GM12878 (cell line): Measurements from ENCODE around the gene CCDC197. TPM values are rescaled to one million over a fixed set of nuclear protein-coding genes. Genes with fewer than 3 reads are reported as not detected.

ENCODE experiments used
- ATAC-seq: fragments of 200-7000 bp; cut with Tn5 transposase; 3 replicates; pipeline ENCODE4 v1.9.1; 2020; ENCODE audit warnings: mild to moderate bottlenecking, moderate library complexity
- BruUV-seq: library from RNA; stranded (reverse); fragments of 400-500 nt; replicated peaks from 2 replicates; lab custom pipeline; 2021; lab: Mats Ljungman, UMichigan
- CTCF ChIA-PET: fragments of 300-600 bp; sonication (Branson Sonifier 250); formaldehyde crosslinking; extraction: SDS; loops from one replicate; lab custom pipeline; 2021; ENCODE audit warnings: inconsistent platforms; lab: Yijun Ruan, JAX
- POLR2A ChIA-PET: fragments of 350-600 bp; formaldehyde crosslinking; extraction: SDS; loops from one replicate; lab custom pipeline; 2021; ENCODE audit warnings: inconsistent platforms; lab: Charles Lee
- RAD21 ChIA-PET: fragments of 300-600 bp; sonication (Branson Sonifier 250); formaldehyde crosslinking; loops from one replicate; lab custom pipeline; 2023; ENCODE audit warnings: antibody characterized with exemption; ENCODE audit not compliant: unreplicated experiment; lab: Charles Lee
- SMC1A ChIA-PET: fragments of 300-600 bp; sonication (Branson Sonifier 250); formaldehyde crosslinking; loops from one replicate; lab custom pipeline; 2023; ENCODE audit not compliant: unreplicated experiment, uncharacterized antibody; lab: Charles Lee
- DNase-seq: peaks from one replicate; pipeline ENCODE4 v3.0.0-alpha.2; 2011; ENCODE audit warnings: low read depth, low spot score
- FAIRE-seq: peaks from 3 replicates; lab custom pipeline; 2011; peaks lifted over from hg19 to GRCh38; lab: Jason Lieb, UNC
- H2AFZ ChIP-seq: 2 replicates; pipeline ENCODE4 v1.6.0; 2011; ENCODE audit warnings: low read depth, low read length, control low read depth; ENCODE audit not compliant: control insufficient read depth
- H3K27ac ChIP-seq: 2 replicates; pipeline ENCODE4 v1.5.1; 2011; ENCODE audit warnings: control low read depth; ENCODE audit not compliant: control insufficient read depth, insufficient read depth
- H3K27me3 ChIP-seq, 2 experiments: replicated peaks in 1 of 2; 2 replicates each; pipeline versions ENCODE4 v1.6.0 to v1.6.1; 2011; ENCODE audit warnings: low read length in 1 of 2; ENCODE audit not compliant: control insufficient read depth in 2 of 2, insufficient read depth in 2 of 2
- H3K36me3 ChIP-seq, 2 experiments: 2 replicates each; pipeline ENCODE4 v1.5.1; 2011; ENCODE audit warnings: low read length in 1 of 2; ENCODE audit not compliant: control insufficient read depth in 2 of 2, insufficient read depth in 2 of 2
- H3K4me1 ChIP-seq: 2 replicates; pipeline ENCODE4 v1.6.1; 2011; ENCODE audit warnings: mild to moderate bottlenecking, low read length, moderate library complexity, mixed read lengths; ENCODE audit not compliant: control insufficient read depth, insufficient read depth
- H3K4me2 ChIP-seq: 2 replicates; pipeline ENCODE4 v1.6.0; 2011; ENCODE audit warnings: control low read depth; ENCODE audit not compliant: control insufficient read depth, insufficient read depth
- H3K4me3 ChIP-seq: fragments of 200-600 bp; sonication (generic); 2 replicates; pipeline ENCODE4 v1.5.1; 2016
- H3K79me2 ChIP-seq: 2 replicates; pipeline ENCODE4 v1.6.0; 2011; ENCODE audit warnings: low read length; ENCODE audit not compliant: control insufficient read depth, insufficient read depth
- H3K9ac ChIP-seq: 2 replicates; pipeline ENCODE4 v1.8.0; 2011; ENCODE audit warnings: low read length, control low read depth, mixed read lengths; ENCODE audit not compliant: control insufficient read depth, insufficient read depth
- H3K9me3 ChIP-seq: replicated peaks from 3 replicates; pipeline ENCODE4 v1.5.1; 2011; ENCODE audit warnings: mild to moderate bottlenecking, low read length; ENCODE audit not compliant: control insufficient read depth, insufficient read depth
- H4K20me1 ChIP-seq: 2 replicates; pipeline ENCODE4 v1.6.0; 2011; ENCODE audit not compliant: control insufficient read depth, insufficient read depth
- CHD1 ChIP-seq: IDR thresholded peaks from 2 replicates; pipeline ENCODE4 v1.6.1; 2012; ENCODE audit warnings: low read depth, low read length, improper control_type of control experiment
- NFIC ChIP-seq: IDR thresholded peaks from 2 replicates; pipeline ENCODE4 v1.6.1; 2012; ENCODE audit warnings: low read depth, mild to moderate bottlenecking, inconsistent platforms, low read length, moderate library complexity
- POLR2AphosphoS5 ChIP-seq: IDR thresholded peaks from 2 replicates; pipeline ENCODE4 v1.6.1; 2011; ENCODE audit warnings: mild to moderate bottlenecking, low read length, inconsistent platforms
- RB1 ChIP-seq: fragments of 450-650 bp; formaldehyde crosslinking; IDR thresholded peaks from 2 replicates; pipeline ENCODE4 v1.6.1; 2017; ENCODE audit warnings: mild to moderate bottlenecking, borderline replicate concordance
- STAT3 ChIP-seq: IDR thresholded peaks from 2 replicates; pipeline ENCODE4 v1.6.1; 2011; ENCODE audit warnings: low read depth, low read length, improper control_type of control experiment
- SUZ12 ChIP-seq: fragments of 200-600 bp; sonication (generic); IDR thresholded peaks from one replicate; pipeline ENCODE4 v1.6.1; 2018; ENCODE audit warnings: antibody characterized with exemption, mild to moderate bottlenecking; ENCODE audit not compliant: unreplicated experiment
- WGBS: methylation state at CpG from one replicate; pipeline ENCODE4 v1.1.6; 2016; ENCODE audit warnings: low lambda C conversion rate; ENCODE audit not compliant: insufficient replicate concordance, insufficient coverage; ENCODE audit errors: missing lambda C conversion rate; 5-methylcytosine and 5-hydroxymethylcytosine counted together
- in situ Hi-C: fragments of 300-500 bp; cut with MboI; formaldehyde crosslinking; loops from 9 replicates; pipeline ENCODE4 v1.14.3; 2018; ENCODE audit warnings: mixed read lengths
- intact Hi-C: fragments of 100-400 bp; cut with micrococcal nuclease; formaldehyde crosslinking; loops from one replicate; pipeline ENCODE4 v1.14.2; 2022; ENCODE audit not compliant: unreplicated experiment
- polyA plus RNA-seq, 11 experiments: library from polyadenylated mRNA; depleted of rRNA in 4 of 11; unstranded in 6 of 11; stranded (reverse) in 5 of 11; fragments of >200 nt; fragmentation: Nextera tagmentation in 4 of 11; fragmentation: Illumina TruSeq in 1 of 11; extraction: Ambion mirVana in 4 of 11; extraction: Trizol in 1 of 11; gene quantifications; 1 replicate in 1 of 11; 2 replicates in 10 of 11; pipeline versions ENCODE4 v1.2.1 to v1.2.3, GENCODE V29; 2011 to 2016; ENCODE audit warnings: inconsistent platforms in 2 of 11, missing spikeins in 2 of 11, low read depth in 1 of 11
- total RNA-seq, 4 experiments: library from RNA; depleted of rRNA in 3 of 4; stranded (reverse); fragments of >200 nt in 3 of 4; fragmentation: Illumina TruSeq in 1 of 4; extraction: Trizol in 1 of 4; gene quantifications; 2 replicates each; pipeline versions ENCODE4 v1.2.1 to v1.2.3, GENCODE V29; 2013 to 2021
- TF ChIP-seq, protein P1 (sequence below): IDR thresholded peaks from 2 replicates; pipeline ENCODE4 v1.6.1; 2012; ENCODE audit warnings: low read depth, low read length, improper control_type of control experiment
- TF ChIP-seq, protein P2 (sequence below): IDR thresholded peaks from 2 replicates; pipeline ENCODE4 v1.6.1; 2011; ENCODE audit warnings: mild to moderate bottlenecking, low read depth, low read length, moderate library complexity; ENCODE audit not compliant: insufficient replicate concordance
- TF ChIP-seq, protein P3 (sequence below): IDR thresholded peaks from 2 replicates; pipeline ENCODE4 v1.6.1; 2012; ENCODE audit warnings: mild to moderate bottlenecking, low read depth, low read length
- TF ChIP-seq, protein P4 (sequence below): IDR thresholded peaks from 2 replicates; pipeline ENCODE4 v1.6.1; 2012; ENCODE audit warnings: low read length, inconsistent platforms
- TF ChIP-seq, protein P5 (sequence below): fragments of 450-650 bp; IDR thresholded peaks from 2 replicates; pipeline ENCODE4 v1.6.1; 2018; ENCODE audit warnings: borderline replicate concordance, mild to moderate bottlenecking; ENCODE audit not compliant: partially characterized antibody

Gene CCDC197
- total and polyA plus RNA-seq, 10 of the 15 experiments (the other 5 are each of a cell fraction or from before 2014, with no cell fraction given), result 0.12 TPM; not detected in 9

DNA sequence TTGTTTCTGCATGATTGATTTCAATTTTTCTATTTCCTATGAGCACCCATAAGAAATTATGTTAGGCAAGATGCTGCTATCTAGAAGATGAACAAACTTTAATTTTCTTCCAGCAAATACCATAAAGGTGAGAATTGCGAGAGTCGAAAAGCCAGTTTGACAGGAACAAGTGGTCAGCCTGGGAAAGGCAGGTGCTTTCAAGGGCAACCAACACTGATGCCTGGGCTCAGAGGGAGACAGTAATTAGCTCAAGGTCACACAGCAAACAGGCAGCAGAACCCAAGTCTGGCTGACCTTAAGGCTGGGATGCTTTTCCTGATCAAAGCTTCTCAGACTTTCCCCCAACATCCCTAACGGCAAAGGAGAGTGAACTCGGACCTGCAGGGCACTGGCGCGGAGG, 22.2 kb downstream of the CCDC197 start:
- H3K9ac ChIP-seq, result no peak overlapping the region
- no peak overlapping the region for H3K27ac ChIP-seq
- no peaks in the 10 kb centered on the region; the same call in 2 of the 3 replicates for H3K9me3 ChIP-seq
- no peak overlapping the region for H3K4me3 ChIP-seq
- DNase-seq, result no peak
- H4K20me1 ChIP-seq, result no peaks in the 10 kb centered on the region
- H3K4me2 ChIP-seq, result no peak overlapping the region
- ChIA-PET CTCF (interaction anchor here (1.4 to 5.1 kb wide), 3 partner anchors 17 to 105 kb away, joined by 3 to 34 read pairs (median 5); no protein-coding TSS in a partner anchor), SMC1A (interaction anchor here (1.7 kb wide), 1 partner anchor 37 kb away, joined by 5 read pairs; no protein-coding TSS in a partner anchor), POLR2A (no interaction called here), RAD21 (interaction anchor here (1.1 kb wide), 1 partner anchor 79 kb away, joined by 3 read pairs; no protein-coding TSS in a partner anchor)
- in situ Hi-C loops (no loop called here), intact Hi-C loops (no loop called here)
- H3K4me1 ChIP-seq, result peaks cover 10% of the 10 kb centered on the region
- WGBS, result 60% methylated on average over 6 of the region's 6 CpGs
- H3K27me3 ChIP-seq, result peaks cover 0 to 2% of the 10 kb centered on the region in 2 experiments; a peak in 1 of 4 replicates
- FAIRE-seq, result no peak
- H3K79me2 ChIP-seq, result no peaks in the 10 kb centered on the region
- no TSS peak for BruUV-seq
- H3K36me3 ChIP-seq, result no peaks in the 10 kb centered on the region
- ATAC-seq, result no peak
- no peak overlapping the region for H2AFZ ChIP-seq
- TF ChIP-seq, protein P1, sequence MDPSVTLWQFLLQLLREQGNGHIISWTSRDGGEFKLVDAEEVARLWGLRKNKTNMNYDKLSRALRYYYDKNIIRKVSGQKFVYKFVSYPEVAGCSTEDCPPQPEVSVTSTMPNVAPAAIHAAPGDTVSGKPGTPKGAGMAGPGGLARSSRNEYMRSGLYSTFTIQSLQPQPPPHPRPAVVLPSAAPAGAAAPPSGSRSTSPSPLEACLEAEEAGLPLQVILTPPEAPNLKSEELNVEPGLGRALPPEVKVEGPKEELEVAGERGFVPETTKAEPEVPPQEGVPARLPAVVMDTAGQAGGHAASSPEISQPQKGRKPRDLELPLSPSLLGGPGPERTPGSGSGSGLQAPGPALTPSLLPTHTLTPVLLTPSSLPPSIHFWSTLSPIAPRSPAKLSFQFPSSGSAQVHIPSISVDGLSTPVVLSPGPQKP, result no peak
- TF ChIP-seq, protein P2, sequence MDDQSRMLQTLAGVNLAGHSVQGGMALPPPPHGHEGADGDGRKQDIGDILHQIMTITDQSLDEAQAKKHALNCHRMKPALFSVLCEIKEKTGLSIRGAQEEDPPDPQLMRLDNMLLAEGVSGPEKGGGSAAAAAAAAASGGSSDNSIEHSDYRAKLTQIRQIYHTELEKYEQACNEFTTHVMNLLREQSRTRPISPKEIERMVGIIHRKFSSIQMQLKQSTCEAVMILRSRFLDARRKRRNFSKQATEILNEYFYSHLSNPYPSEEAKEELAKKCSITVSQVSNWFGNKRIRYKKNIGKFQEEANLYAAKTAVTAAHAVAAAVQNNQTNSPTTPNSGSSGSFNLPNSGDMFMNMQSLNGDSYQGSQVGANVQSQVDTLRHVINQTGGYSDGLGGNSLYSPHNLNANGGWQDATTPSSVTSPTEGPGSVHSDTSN, result no peak
- TF ChIP-seq NFIC (no peak), CHD1 (no peak), STAT3 (no peak), SUZ12 (no peak), RB1 (no peak), POLR2AphosphoS5 (no peak)
- TF ChIP-seq, protein P3, sequence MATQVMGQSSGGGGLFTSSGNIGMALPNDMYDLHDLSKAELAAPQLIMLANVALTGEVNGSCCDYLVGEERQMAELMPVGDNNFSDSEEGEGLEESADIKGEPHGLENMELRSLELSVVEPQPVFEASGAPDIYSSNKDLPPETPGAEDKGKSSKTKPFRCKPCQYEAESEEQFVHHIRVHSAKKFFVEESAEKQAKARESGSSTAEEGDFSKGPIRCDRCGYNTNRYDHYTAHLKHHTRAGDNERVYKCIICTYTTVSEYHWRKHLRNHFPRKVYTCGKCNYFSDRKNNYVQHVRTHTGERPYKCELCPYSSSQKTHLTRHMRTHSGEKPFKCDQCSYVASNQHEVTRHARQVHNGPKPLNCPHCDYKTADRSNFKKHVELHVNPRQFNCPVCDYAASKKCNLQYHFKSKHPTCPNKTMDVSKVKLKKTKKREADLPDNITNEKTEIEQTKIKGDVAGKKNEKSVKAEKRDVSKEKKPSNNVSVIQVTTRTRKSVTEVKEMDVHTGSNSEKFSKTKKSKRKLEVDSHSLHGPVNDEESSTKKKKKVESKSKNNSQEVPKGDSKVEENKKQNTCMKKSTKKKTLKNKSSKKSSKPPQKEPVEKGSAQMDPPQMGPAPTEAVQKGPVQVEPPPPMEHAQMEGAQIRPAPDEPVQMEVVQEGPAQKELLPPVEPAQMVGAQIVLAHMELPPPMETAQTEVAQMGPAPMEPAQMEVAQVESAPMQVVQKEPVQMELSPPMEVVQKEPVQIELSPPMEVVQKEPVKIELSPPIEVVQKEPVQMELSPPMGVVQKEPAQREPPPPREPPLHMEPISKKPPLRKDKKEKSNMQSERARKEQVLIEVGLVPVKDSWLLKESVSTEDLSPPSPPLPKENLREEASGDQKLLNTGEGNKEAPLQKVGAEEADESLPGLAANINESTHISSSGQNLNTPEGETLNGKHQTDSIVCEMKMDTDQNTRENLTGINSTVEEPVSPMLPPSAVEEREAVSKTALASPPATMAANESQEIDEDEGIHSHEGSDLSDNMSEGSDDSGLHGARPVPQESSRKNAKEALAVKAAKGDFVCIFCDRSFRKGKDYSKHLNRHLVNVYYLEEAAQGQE, result no peak
- TF ChIP-seq, protein P4, sequence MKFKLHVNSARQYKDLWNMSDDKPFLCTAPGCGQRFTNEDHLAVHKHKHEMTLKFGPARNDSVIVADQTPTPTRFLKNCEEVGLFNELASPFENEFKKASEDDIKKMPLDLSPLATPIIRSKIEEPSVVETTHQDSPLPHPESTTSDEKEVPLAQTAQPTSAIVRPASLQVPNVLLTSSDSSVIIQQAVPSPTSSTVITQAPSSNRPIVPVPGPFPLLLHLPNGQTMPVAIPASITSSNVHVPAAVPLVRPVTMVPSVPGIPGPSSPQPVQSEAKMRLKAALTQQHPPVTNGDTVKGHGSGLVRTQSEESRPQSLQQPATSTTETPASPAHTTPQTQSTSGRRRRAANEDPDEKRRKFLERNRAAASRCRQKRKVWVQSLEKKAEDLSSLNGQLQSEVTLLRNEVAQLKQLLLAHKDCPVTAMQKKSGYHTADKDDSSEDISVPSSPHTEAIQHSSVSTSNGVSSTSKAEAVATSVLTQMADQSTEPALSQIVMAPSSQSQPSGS, result no peak
- TF ChIP-seq, protein P5, sequence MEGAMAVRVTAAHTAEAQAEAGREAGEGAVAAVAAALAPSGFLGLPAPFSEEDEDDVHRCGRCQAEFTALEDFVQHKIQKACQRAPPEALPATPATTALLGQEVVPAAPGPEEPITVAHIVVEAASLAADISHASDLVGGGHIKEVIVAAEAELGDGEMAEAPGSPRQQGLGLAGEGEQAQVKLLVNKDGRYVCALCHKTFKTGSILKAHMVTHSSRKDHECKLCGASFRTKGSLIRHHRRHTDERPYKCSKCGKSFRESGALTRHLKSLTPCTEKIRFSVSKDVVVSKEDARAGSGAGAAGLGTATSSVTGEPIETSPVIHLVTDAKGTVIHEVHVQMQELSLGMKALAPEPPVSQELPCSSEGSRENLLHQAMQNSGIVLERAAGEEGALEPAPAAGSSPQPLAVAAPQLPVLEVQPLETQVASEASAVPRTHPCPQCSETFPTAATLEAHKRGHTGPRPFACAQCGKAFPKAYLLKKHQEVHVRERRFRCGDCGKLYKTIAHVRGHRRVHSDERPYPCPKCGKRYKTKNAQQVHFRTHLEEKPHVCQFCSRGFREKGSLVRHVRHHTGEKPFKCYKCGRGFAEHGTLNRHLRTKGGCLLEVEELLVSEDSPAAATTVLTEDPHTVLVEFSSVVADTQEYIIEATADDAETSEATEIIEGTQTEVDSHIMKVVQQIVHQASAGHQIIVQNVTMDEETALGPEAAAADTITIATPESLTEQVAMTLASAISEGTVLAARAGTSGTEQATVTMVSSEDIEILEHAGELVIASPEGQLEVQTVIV, result no peak
